Transverse colon (tissue), 4 donors: ENCODE measurements around the gene CFAP107.

ENCODE experiments used
- EP300 ChIP-seq: sonication (generic); formaldehyde crosslinking; IDR thresholded peaks from one replicate; pipeline ENCODE4 v1.6.1; 2017; ENCODE audit warnings: antibody characterized with exemption, low read depth
- POLR2A ChIP-seq: fragments of 450-650 bp; IDR thresholded peaks from one replicate; pipeline ENCODE4 v1.6.1; 2016; ENCODE audit warnings: antibody characterized with exemption, mild to moderate bottlenecking, moderate library complexity
- POLR2AphosphoS5 ChIP-seq, 3 donors: sonication (generic); formaldehyde crosslinking; IDR thresholded peaks; one replicate each; pipeline ENCODE4 v1.6.1; 2016; ENCODE audit warnings: antibody characterized with exemption in 3 of 3
- TF ChIP-seq, protein P1 (sequence below), 5 experiments: fragments of 200-600 bp in 3 of 5; fragments of 450-650 bp in 2 of 5; sonication (generic) in 3 of 5; IDR thresholded peaks; 1 replicate in 2 of 5; 2 replicates in 3 of 5; pipeline ENCODE4 v1.5.1; 2016 to 2017; ENCODE audit warnings: antibody characterized with exemption in 5 of 5, inconsistent platforms in 3 of 5, mild to moderate bottlenecking in 2 of 5, moderate library complexity in 1 of 5

DNA sequence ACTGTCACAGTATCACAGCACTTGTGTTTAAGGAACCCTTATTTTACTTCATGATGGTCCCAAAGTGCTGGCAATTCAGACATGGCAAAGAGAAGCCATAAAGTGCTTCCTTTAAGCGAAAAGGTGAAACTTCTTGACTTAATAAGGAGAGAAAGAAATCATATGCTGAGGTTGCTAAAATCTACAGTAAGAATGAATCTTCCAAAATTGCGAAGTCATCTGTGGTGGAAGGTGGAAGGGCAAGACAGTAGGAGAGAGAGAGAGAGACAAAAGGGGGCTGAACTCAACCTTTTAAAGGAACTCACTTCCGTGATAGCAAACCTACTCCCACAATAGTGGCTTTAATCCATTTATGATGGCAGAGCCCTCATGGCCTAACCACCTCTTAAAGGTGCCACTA, 49.3 kb upstream of the CFAP107 start:
- TF ChIP-seq POLR2A: no peak
- TF ChIP-seq, protein P1, sequence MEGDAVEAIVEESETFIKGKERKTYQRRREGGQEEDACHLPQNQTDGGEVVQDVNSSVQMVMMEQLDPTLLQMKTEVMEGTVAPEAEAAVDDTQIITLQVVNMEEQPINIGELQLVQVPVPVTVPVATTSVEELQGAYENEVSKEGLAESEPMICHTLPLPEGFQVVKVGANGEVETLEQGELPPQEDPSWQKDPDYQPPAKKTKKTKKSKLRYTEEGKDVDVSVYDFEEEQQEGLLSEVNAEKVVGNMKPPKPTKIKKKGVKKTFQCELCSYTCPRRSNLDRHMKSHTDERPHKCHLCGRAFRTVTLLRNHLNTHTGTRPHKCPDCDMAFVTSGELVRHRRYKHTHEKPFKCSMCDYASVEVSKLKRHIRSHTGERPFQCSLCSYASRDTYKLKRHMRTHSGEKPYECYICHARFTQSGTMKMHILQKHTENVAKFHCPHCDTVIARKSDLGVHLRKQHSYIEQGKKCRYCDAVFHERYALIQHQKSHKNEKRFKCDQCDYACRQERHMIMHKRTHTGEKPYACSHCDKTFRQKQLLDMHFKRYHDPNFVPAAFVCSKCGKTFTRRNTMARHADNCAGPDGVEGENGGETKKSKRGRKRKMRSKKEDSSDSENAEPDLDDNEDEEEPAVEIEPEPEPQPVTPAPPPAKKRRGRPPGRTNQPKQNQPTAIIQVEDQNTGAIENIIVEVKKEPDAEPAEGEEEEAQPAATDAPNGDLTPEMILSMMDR (IDR thresholded peaks at IDR 0.05): no peak
- TF ChIP-seq EP300: no peak
- no peak for TF ChIP-seq POLR2AphosphoS5 (IDR thresholded peaks at IDR 0.05)
